AG09319 (cell line): ENCODE data around the gene ACSF2.

ENCODE experiments used
- DNase-seq: peaks from one replicate; pipeline ENCODE4 v3.0.0-alpha.2; 2010; ENCODE audit warnings: low read depth; ENCODE audit errors: extremely low read depth
- TF ChIP-seq, protein P1 (sequence below): IDR thresholded peaks from 2 replicates; pipeline ENCODE4 v1.5.1; 2011; ENCODE audit warnings: low read depth, mild to moderate bottlenecking, inconsistent platforms, low read length, moderate library complexity

ACSF2 gene

GRCh38 chr17:50464121-50464520, 38.1 kb downstream of the ACSF2 start:
- TF ChIP-seq, protein P1, sequence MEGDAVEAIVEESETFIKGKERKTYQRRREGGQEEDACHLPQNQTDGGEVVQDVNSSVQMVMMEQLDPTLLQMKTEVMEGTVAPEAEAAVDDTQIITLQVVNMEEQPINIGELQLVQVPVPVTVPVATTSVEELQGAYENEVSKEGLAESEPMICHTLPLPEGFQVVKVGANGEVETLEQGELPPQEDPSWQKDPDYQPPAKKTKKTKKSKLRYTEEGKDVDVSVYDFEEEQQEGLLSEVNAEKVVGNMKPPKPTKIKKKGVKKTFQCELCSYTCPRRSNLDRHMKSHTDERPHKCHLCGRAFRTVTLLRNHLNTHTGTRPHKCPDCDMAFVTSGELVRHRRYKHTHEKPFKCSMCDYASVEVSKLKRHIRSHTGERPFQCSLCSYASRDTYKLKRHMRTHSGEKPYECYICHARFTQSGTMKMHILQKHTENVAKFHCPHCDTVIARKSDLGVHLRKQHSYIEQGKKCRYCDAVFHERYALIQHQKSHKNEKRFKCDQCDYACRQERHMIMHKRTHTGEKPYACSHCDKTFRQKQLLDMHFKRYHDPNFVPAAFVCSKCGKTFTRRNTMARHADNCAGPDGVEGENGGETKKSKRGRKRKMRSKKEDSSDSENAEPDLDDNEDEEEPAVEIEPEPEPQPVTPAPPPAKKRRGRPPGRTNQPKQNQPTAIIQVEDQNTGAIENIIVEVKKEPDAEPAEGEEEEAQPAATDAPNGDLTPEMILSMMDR, result no peak

DNA sequence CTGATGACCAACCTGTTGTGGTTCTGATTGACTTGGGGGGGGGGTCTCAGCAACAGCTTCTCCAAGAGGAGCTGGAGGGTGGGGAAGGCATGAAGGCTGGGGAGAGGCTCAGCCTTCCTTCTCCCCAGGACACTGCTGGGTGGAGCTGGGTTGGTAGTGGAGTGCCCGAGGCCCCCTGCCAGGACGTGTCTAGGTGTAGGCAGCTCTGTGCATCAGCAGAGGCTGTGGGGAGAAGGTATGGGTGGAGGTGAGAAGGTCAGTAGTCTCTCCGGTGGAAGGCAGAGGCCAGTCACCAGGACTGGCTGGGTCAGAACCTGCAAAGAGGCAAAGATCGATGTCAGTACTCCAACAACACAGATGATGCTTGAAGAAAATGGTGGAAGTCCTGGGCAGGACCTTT, 38.7 kb downstream of the ACSF2 start:
- TF ChIP-seq, protein P1, result no peak

More at GRCh38 chr17:50464121-50464520, 38.1 kb downstream of the ACSF2 start:
- DNase-seq, result no peak

DNA sequence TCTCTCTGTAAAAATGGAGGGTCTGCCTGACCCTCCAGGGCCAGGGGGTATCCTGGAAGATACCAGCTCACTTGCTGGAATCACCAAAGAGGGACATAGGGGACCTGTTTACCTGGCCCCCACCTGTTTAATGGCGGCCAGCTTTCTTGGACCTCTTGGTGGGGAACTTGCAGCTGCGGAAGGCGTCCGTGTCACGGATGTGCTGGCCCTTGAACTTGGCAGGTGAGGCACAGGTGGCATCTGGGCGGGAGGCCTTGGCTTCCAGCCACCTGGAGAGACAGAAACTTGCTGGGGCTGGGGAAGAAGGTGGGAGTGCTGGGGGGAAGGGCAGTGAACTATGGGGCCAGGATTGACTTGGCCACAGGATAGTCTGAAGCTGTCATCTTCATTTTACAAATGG, 39.2 kb downstream of the ACSF2 start:
- TF ChIP-seq, protein P1, result no peak

More for the DNA sequence above, 38.7 kb downstream of the ACSF2 start:
- no peak for DNase-seq

DNA sequence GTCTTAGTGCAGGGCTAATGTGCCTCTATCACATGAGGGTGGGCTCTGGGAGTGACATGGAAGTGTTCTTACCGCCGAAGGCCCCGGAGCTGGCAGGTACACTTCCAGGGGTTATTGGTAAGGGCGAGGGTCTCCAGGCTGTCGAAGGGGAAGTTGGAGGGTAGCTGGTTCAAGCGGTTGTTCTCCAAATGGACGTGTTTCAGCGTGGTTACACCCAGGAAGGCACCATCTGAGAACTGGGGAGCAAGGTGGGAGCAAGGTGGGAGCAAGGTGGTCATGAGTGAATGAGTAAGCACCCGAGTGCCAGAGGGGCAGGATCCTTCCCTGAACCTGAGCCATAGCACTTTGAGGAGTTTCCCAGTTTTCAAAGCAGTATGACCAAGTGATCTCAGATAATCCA, 39.6 kb downstream of the ACSF2 start:
- DNase-seq, result no peak
- TF ChIP-seq, protein P1, result no peak

More for the DNA sequence above, 39.2 kb downstream of the ACSF2 start:
- no peak for DNase-seq

GRCh38 chr17:50466371-50467113, 40.5 kb downstream of the ACSF2 start:
- TF ChIP-seq, protein P1, result no peak
- DNase-seq, result no peak

GRCh38 chr17:50467114-50467854, 41.3 kb downstream of the ACSF2 start:
- DNase-seq, result no peak
- TF ChIP-seq, protein P1, result no peak

GRCh38 chr17:50467855-50468303, 41.9 kb downstream of the ACSF2 start:
- DNase-seq, result no peak
- TF ChIP-seq, protein P1, result no peak
